Keratinocyte (primary cell): ENCODE measurements around the gene RNF182.

Experiments
- EZH2 ChIP-seq: IDR thresholded peaks from one replicate; pipeline ENCODE4 v1.6.1; 2012; ENCODE audit warnings: inconsistent platforms, mild to moderate bottlenecking, low read length, moderate library complexity
- TF ChIP-seq, protein P1 (sequence below), 3 experiments: IDR thresholded peaks in 1 of 3; conservative IDR thresholded peaks in 1 of 3; optimal IDR thresholded peaks in 1 of 3; 2 replicates in 2 of 3; 3 replicates in 1 of 3; pipeline versions ENCODE3 to v1.5.1; 2011; ENCODE audit warnings: low read length in 3 of 3, mild to moderate bottlenecking in 3 of 3, moderate library complexity in 2 of 3, control low read depth in 1 of 3, inconsistent platforms in 1 of 3; ENCODE audit not compliant: insufficient read depth in 2 of 3; ENCODE audit errors: extremely low read depth in 1 of 3

DNA sequence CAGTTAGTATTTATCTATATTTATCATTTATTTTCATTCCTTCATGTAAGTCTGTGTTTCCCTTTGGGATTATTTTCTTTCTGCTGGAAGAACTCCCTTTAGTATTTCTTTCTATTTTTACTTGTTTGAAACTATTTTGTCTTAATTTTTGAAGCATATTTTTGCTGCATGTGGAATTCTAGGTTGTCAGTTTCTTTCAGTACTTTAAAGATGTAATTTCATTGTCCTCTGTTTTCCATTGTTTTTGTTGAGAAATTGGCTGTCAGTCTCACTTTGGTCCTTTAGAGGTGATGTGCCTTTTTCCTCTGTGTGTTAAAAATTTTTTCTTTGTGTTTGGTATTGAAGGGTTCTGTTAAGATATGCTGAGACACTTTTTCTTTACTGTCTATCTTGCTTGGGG, 17.1 kb downstream of the RNF182 start:
- TF ChIP-seq, protein P1, sequence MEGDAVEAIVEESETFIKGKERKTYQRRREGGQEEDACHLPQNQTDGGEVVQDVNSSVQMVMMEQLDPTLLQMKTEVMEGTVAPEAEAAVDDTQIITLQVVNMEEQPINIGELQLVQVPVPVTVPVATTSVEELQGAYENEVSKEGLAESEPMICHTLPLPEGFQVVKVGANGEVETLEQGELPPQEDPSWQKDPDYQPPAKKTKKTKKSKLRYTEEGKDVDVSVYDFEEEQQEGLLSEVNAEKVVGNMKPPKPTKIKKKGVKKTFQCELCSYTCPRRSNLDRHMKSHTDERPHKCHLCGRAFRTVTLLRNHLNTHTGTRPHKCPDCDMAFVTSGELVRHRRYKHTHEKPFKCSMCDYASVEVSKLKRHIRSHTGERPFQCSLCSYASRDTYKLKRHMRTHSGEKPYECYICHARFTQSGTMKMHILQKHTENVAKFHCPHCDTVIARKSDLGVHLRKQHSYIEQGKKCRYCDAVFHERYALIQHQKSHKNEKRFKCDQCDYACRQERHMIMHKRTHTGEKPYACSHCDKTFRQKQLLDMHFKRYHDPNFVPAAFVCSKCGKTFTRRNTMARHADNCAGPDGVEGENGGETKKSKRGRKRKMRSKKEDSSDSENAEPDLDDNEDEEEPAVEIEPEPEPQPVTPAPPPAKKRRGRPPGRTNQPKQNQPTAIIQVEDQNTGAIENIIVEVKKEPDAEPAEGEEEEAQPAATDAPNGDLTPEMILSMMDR (optimal IDR thresholded peaks at IDR 0.05 in 1 of 3, IDR thresholded peaks at IDR 0.05 in 1 of 3, conservative IDR thresholded peaks at IDR 0.05 in 1 of 3; ENCODE audit: extremely low read depth in 1 of 3, insufficient read depth in 2 of 3, low read length in 3 of 3) = no peak
- no peak for TF ChIP-seq EZH2
